IPS-18c (cell line): Measurements from ENCODE around the gene PTPRK.

Experiments
- H3K4me3 ChIP-seq: 2 replicates; pipeline ENCODE4 v1.7.0; 2013; ENCODE audit warnings: low read depth, mild to moderate bottlenecking, low read length, moderate library complexity; ENCODE audit not compliant: insufficient read depth
- H3K9me3 ChIP-seq: one replicate; pipeline ENCODE4 v1.6.1; 2013; ENCODE audit warnings: mild to moderate bottlenecking, low read length, moderate library complexity; ENCODE audit not compliant: control insufficient read depth, insufficient read depth

PTPRK gene

GRCh38 chr6:128057541-128057940 is 462.9 kb downstream of the PTPRK start:
- Histone ChIP-seq H3K9me3 (no peaks in the 10 kb centered on the region), H3K4me3 (no peak overlapping the region)

- Histone ChIP-seq H3K4me3 (no peak overlapping the region), H3K9me3 (no peaks in the 10 kb centered on the region)
Measured at GRCh38 chr6:128053109-128053508, 467.3 kb downstream of the PTPRK start.

GRCh38 chr6:128047989-128048388 is 472.4 kb downstream of the PTPRK start:
- no peaks in the 10 kb centered on the region for H3K9me3 ChIP-seq
- no peak overlapping the region for H3K4me3 ChIP-seq

- Histone ChIP-seq H3K9me3 (no peaks in the 10 kb centered on the region), H3K4me3 (no peak overlapping the region)
Measured at GRCh38 chr6:128046033-128046432, 474.4 kb downstream of the PTPRK start.

- Histone ChIP-seq H3K9me3 (no peaks in the 10 kb centered on the region), H3K4me3 (no peak overlapping the region)
Measured at GRCh38 chr6:128039543-128039942, 480.9 kb downstream of the PTPRK start.

GRCh38 chr6:128036808-128037570 is 483.4 kb downstream of the PTPRK start:
- Histone ChIP-seq H3K9me3 (no peaks in the 10 kb centered on the region), H3K4me3 (no peak overlapping the region)

- Histone ChIP-seq H3K4me3 (no peak overlapping the region), H3K9me3 (no peaks in the 10 kb centered on the region)
Measured at GRCh38 chr6:128033156-128033555, 487.2 kb downstream of the PTPRK start.

- no peaks in the 10 kb centered on the region for H3K9me3 ChIP-seq
- H3K4me3 ChIP-seq = no peak overlapping the region
Measured at GRCh38 chr6:128032042-128032441, 488.4 kb downstream of the PTPRK start.

- Histone ChIP-seq H3K4me3 (no peak overlapping the region), H3K9me3 (no peaks in the 10 kb centered on the region)
Measured at GRCh38 chr6:128029826-128030225, 490.6 kb downstream of the PTPRK start.

GRCh38 chr6:128028183-128028582 is 492.2 kb downstream of the PTPRK start:
- no peaks in the 10 kb centered on the region for H3K9me3 ChIP-seq
- H3K4me3 ChIP-seq = no peak overlapping the region

GRCh38 chr6:128025478-128025877 is 494.9 kb downstream of the PTPRK start:
- Histone ChIP-seq H3K4me3 (no peak overlapping the region), H3K9me3 (no peaks in the 10 kb centered on the region)

- Histone ChIP-seq H3K9me3 (no peaks in the 10 kb centered on the region), H3K4me3 (no peak overlapping the region)
Measured at GRCh38 chr6:128024969-128025368, 495.4 kb downstream of the PTPRK start.

GRCh38 chr6:128024046-128024445 is 496.4 kb downstream of the PTPRK start:
- H3K9me3 ChIP-seq = no peaks in the 10 kb centered on the region
- no peak overlapping the region for H3K4me3 ChIP-seq

- Histone ChIP-seq H3K9me3 (no peaks in the 10 kb centered on the region), H3K4me3 (no peak overlapping the region)
Measured at GRCh38 chr6:128018821-128019220, 501.6 kb downstream of the PTPRK start.

GRCh38 chr6:128017288-128017687 is 503.1 kb downstream of the PTPRK start:
- Histone ChIP-seq H3K4me3 (no peak overlapping the region), H3K9me3 (no peaks in the 10 kb centered on the region)

GRCh38 chr6:128007658-128008057 is 512.7 kb downstream of the PTPRK start:
- no peaks in the 10 kb centered on the region for H3K9me3 ChIP-seq
- H3K4me3 ChIP-seq = no peak overlapping the region

- H3K9me3 ChIP-seq = no peaks in the 10 kb centered on the region
- H3K4me3 ChIP-seq = no peak overlapping the region
Measured at GRCh38 chr6:128005009-128005408, 515.4 kb downstream of the PTPRK start.

- Histone ChIP-seq H3K4me3 (no peak overlapping the region), H3K9me3 (no peaks in the 10 kb centered on the region)
Measured at GRCh38 chr6:128000363-128000762, 520.0 kb downstream of the PTPRK start.

GRCh38 chr6:127998985-127999384 is 521.4 kb downstream of the PTPRK start:
- no peaks in the 10 kb centered on the region for H3K9me3 ChIP-seq
- H3K4me3 ChIP-seq = no peak overlapping the region
